ENCODE measurements around the gene PNMA1. TPM values are rescaled to one million over a fixed set of nuclear protein-coding genes. Genes with fewer than 3 reads are reported as not detected.

The PNMA1 gene
- total and polyA plus RNA-seq, 2 of the 13 experiments (the other 11 are each of a cell fraction or from before 2014, with no cell fraction given), result 7.0 to 8.3 TPM

- TF ChIP-seq ZSCAN5A (CRISPR knock-in tag; IDR thresholded peaks at IDR 0.05; ENCODE audit: borderline replicate concordance) (peak; percentile 76; the same call in 1 of the 2 replicates), CHCHD3 (CRISPR knock-in tag; IDR thresholded peaks at IDR 0.05) (no peak), GPN1 (CRISPR knock-in tag; IDR thresholded peaks at IDR 0.05; ENCODE audit: borderline replicate concordance) (no peak), ZNF709 (CRISPR knock-in tag; IDR thresholded peaks at IDR 0.05) (no peak), POLR2AphosphoS2 (IDR thresholded peaks at IDR 0.05; ENCODE audit: low read depth, low read length) (peak; percentile 27; the same call in 1 of the 2 replicates), ZNF552 (CRISPR knock-in tag; IDR thresholded peaks at IDR 0.05; ENCODE audit: borderline replicate concordance) (peak; percentile 36; the same call in 1 of the 2 replicates), ZNF232 (CRISPR knock-in tag; IDR thresholded peaks at IDR 0.05; ENCODE audit: borderline replicate concordance) (peak; percentile 27; the same call in 1 of the 2 replicates), ZNF749 (CRISPR knock-in tag; IDR thresholded peaks at IDR 0.05; ENCODE audit: borderline replicate concordance) (0 out of 2 replicates have a peak, but pooled peaks have one; percentile 28), ZNF629 (CRISPR knock-in tag; conservative IDR thresholded peaks at IDR 0.05) (peak; percentile 66), FOXP1 (IDR thresholded peaks at IDR 0.05) (no peak), FOXP1 (CRISPR knock-in tag; IDR thresholded peaks at IDR 0.05) (peak; percentile 26; the same call in 1 of the 2 replicates), NFE2L2 (IDR thresholded peaks at IDR 0.05; ENCODE audit: low read length) (no peak)
Measured at GRCh38 chr14:73753124-73753886, 39.1 kb upstream of the PNMA1 start (continued).

Data from HepG2 (cell line).